GM20431 (cell line): ENCODE data around the gene TRIM56.
"Not testable (repeated sequence)": the region's sequence is repeated elsewhere in the genome, so short reads cannot be mapped to it uniquely, and the experiment has no call there.

ENCODE experiments used
- in situ Hi-C: fragments of 300-500 bp; cut with MseI, MboI; formaldehyde crosslinking; loops from one replicate; pipeline ENCODE4 v1.15.0; 2020; ENCODE audit warnings: low sequenced_read_pairs; ENCODE audit not compliant: unreplicated experiment

The TRIM56 gene

GRCh38 chr7:101109368-101109767 lies 24.1 kb downstream of the TRIM56 start:
- in situ Hi-C loops: no loop called here

- in situ Hi-C loops: no loop called here
These were observed 26.0 kb downstream of the TRIM56 start for GRCh38 chr7:101111261-101111660.

- in situ Hi-C loops: no loop called here
These were observed 27.0 kb downstream of the TRIM56 start for GRCh38 chr7:101112233-101112632.

GRCh38 chr7:101113140-101113539 lies 27.9 kb downstream of the TRIM56 start:
- in situ Hi-C loops: not testable (repeated sequence)

GRCh38 chr7:101113836-101114235 lies 28.6 kb downstream of the TRIM56 start:
- in situ Hi-C loops: no loop called here

GRCh38 chr7:101114492-101114891 lies 29.2 kb downstream of the TRIM56 start:
- in situ Hi-C loops: no loop called here

GRCh38 chr7:101115215-101115614 lies 29.9 kb downstream of the TRIM56 start:
- in situ Hi-C loops: no loop called here

- in situ Hi-C loops: no loop called here
These were observed 31.6 kb downstream of the TRIM56 start for GRCh38 chr7:101116898-101117297.

- in situ Hi-C loops: no loop called here
These were observed 33.6 kb downstream of the TRIM56 start for GRCh38 chr7:101118856-101119255.

GRCh38 chr7:101119876-101120275 lies 34.6 kb downstream of the TRIM56 start:
- in situ Hi-C loops: no loop called here

- in situ Hi-C loops: no loop called here
These were observed 35.0 kb downstream of the TRIM56 start for GRCh38 chr7:101120315-101120714.

GRCh38 chr7:101121631-101121990 lies 36.3 kb downstream of the TRIM56 start:
- in situ Hi-C loops: not testable (repeated sequence)

- in situ Hi-C loops: no loop called here
These were observed 37.0 kb downstream of the TRIM56 start for GRCh38 chr7:101121991-101122932.

- in situ Hi-C loops: no loop called here
These were observed 37.8 kb downstream of the TRIM56 start for GRCh38 chr7:101122933-101123702.

GRCh38 chr7:101123703-101124068 lies 38.4 kb downstream of the TRIM56 start:
- in situ Hi-C loops: no loop called here

- in situ Hi-C loops: no loop called here
These were observed 39.2 kb downstream of the TRIM56 start for GRCh38 chr7:101124376-101125056.

- in situ Hi-C loops: no loop called here
These were observed 40.8 kb downstream of the TRIM56 start for GRCh38 chr7:101125989-101126650.

GRCh38 chr7:101126651-101127459 lies 41.6 kb downstream of the TRIM56 start, which contains the start of gene SERPINE1:
TSS of gene SERPINE1 (plus strand) at chr7:101127104. CDS start at chr7:101128394, 1,290 bp downstream.
- in situ Hi-C loops: no loop called here

- in situ Hi-C loops: no loop called here
These were observed 42.3 kb downstream of the TRIM56 start for GRCh38 chr7:101127460-101128039.
